B cell (primary cell): Measurements from ENCODE around the gene HLCS. TPM values are rescaled to one million over a fixed set of nuclear protein-coding genes. Genes with fewer than 3 reads are reported as not detected.

Experiments used
- ATAC-seq: fragments of 200-7000 bp; cut with Tn5 transposase; one replicate; pipeline ENCODE4 v1.10.0; 2021; ENCODE audit warnings: low read depth, mild to moderate bottlenecking, moderate number of reproducible peaks, moderate library complexity
- CTCF ChIA-PET: fragments of 350-600 bp; sonication (Branson Sonifier 250); formaldehyde crosslinking; loops from one replicate; lab custom pipeline; 2021; ENCODE audit warnings: antibody characterized with exemption, inconsistent platforms; lab: Charles Lee
- POLR2A ChIA-PET: fragments of 350-600 bp; sonication (Branson Sonifier 250); formaldehyde crosslinking; loops from one replicate; lab custom pipeline; 2021; ENCODE audit warnings: antibody characterized with exemption; lab: Charles Lee
- DNase-seq: peaks from one replicate; pipeline ENCODE4 v3.0.0; 2013
- H2AFZ ChIP-seq: 2 replicates; pipeline ENCODE4 v1.6.1; 2012; ENCODE audit warnings: mild to moderate bottlenecking, low read depth, low read length; ENCODE audit not compliant: insufficient read depth, poor library complexity, severe bottlenecking
- H3K27ac ChIP-seq, 2 donors: 1 replicate in 1 of 2; 2 replicates in 1 of 2; pipeline ENCODE4 v1.5.1; 2012 to 2013; ENCODE audit warnings: low read length in 2 of 2, mild to moderate bottlenecking in 2 of 2, moderate library complexity in 1 of 2
- H3K27me3 ChIP-seq, 4 experiments: fragments of 200-600 bp in 1 of 4; sonication (generic) in 1 of 4; replicated peaks in 1 of 4; 1 replicate in 2 of 4; 2 replicates in 2 of 4; pipeline versions ENCODE4 v1.6.1 to v1.7.0; 2013 to 2016; ENCODE audit warnings: low read length in 3 of 4, mild to moderate bottlenecking in 2 of 4, mixed read lengths in 1 of 4, moderate library complexity in 1 of 4; ENCODE audit not compliant: insufficient read depth in 4 of 4, control insufficient read depth in 3 of 4; ENCODE audit errors: control extremely low read depth in 1 of 4
- H3K36me3 ChIP-seq, 2 experiments: replicated peaks in 1 of 2; 1 replicate in 1 of 2; 2 replicates in 1 of 2; pipeline versions ENCODE4 v1.6.1 to v1.7.1; 2013; ENCODE audit warnings: low read length in 1 of 2; ENCODE audit not compliant: insufficient read depth in 2 of 2, control insufficient read depth in 1 of 2; ENCODE audit errors: control extremely low read depth in 1 of 2, extremely low read depth in 1 of 2
- H3K4me1 ChIP-seq, 2 donors: fragments of 200-600 bp in 1 of 2; sonication (generic) in 1 of 2; 1 replicate in 1 of 2; 2 replicates in 1 of 2; pipeline versions ENCODE4 v1.5.1 to v1.6.1; 2013 to 2017; ENCODE audit warnings: low read length in 2 of 2; ENCODE audit not compliant: control insufficient read depth in 2 of 2, insufficient read depth in 2 of 2
- H3K4me2 ChIP-seq: replicated peaks from 2 replicates; pipeline ENCODE3; 2012; ENCODE audit warnings: mild to moderate bottlenecking, low read depth, low read length; ENCODE audit not compliant: poor library complexity, severe bottlenecking
- H3K4me3 ChIP-seq, 5 experiments: fragments of 200-600 bp in 1 of 5; sonication (generic) in 1 of 5; 1 replicate in 3 of 5; 2 replicates in 2 of 5; pipeline versions ENCODE4 v1.5.1 to v1.7.0; 2011 to 2016; ENCODE audit warnings: low read length in 4 of 5, mild to moderate bottlenecking in 4 of 5, low read depth in 2 of 5, control low read depth in 1 of 5, moderate library complexity in 1 of 5; ENCODE audit not compliant: insufficient read depth in 1 of 5; ENCODE audit errors: control extremely low read depth in 1 of 5, extremely low read depth in 1 of 5
- H3K79me2 ChIP-seq: fragments of 200-600 bp; sonication (generic); one replicate; pipeline ENCODE4 v1.6.0; 2016; ENCODE audit warnings: low read length; ENCODE audit not compliant: control insufficient read depth, insufficient read depth
- H3K9ac ChIP-seq: fragments of 200-600 bp; sonication (generic); 2 replicates; pipeline ENCODE4 v1.6.1; 2017; ENCODE audit warnings: mild to moderate bottlenecking, low read length, moderate library complexity
- H3K9me3 ChIP-seq, 3 donors: one replicate each; pipeline versions ENCODE4 v1.6.1 to v1.7.1; 2013; ENCODE audit warnings: low read length in 2 of 3; ENCODE audit not compliant: control insufficient read depth in 2 of 3, insufficient read depth in 1 of 3; ENCODE audit errors: control extremely low read depth in 1 of 3
- H4K20me1 ChIP-seq: 2 replicates; pipeline ENCODE4 v1.6.0; 2012; ENCODE audit warnings: mild to moderate bottlenecking, low read length; ENCODE audit not compliant: insufficient read depth, control insufficient read depth, poor library complexity, severe bottlenecking
- H3K27ac Mint-ChIP-seq: one replicate; pipeline ENCODE4 v1.8.0; 2021; ENCODE audit warnings: mixed read lengths
- H3K27me3 Mint-ChIP-seq: one replicate; pipeline ENCODE4 v1.8.0; 2021; ENCODE audit warnings: mixed read lengths
- H3K4me1 Mint-ChIP-seq: one replicate; pipeline ENCODE4 v1.8.0; 2021; ENCODE audit warnings: mixed read lengths
- H3K4me3 Mint-ChIP-seq: one replicate; pipeline ENCODE4 v1.8.0; 2021; ENCODE audit warnings: mixed read lengths
- H3K9me3 Mint-ChIP-seq: one replicate; pipeline ENCODE4 v1.8.0; 2022; ENCODE audit warnings: mixed read lengths; ENCODE audit not compliant: insufficient read depth
- CTCF ChIP-seq: fragments of 200-600 bp; IDR thresholded peaks from one replicate; pipeline ENCODE4 v1.8.0; 2022; ENCODE audit warnings: antibody characterized with exemption, mild to moderate bottlenecking
- EZH2 ChIP-seq: IDR thresholded peaks from 2 replicates; pipeline ENCODE4 v1.6.1; 2012; ENCODE audit warnings: borderline replicate concordance, low read depth, mild to moderate bottlenecking, moderate library complexity, low read length; ENCODE audit not compliant: insufficient read depth, poor library complexity, severe bottlenecking
- WGBS: methylation state at CpG from one replicate; pipeline ENCODE4 v1.1.5; 2013; ENCODE audit warnings: missing lambda C conversion rate; ENCODE audit not compliant: insufficient coverage; 5-methylcytosine and 5-hydroxymethylcytosine counted together
- intact Hi-C: fragments of 100-400 bp; cut with micrococcal nuclease; formaldehyde crosslinking; loops from one replicate; pipeline ENCODE4 v1.10.0; 2022
- polyA plus RNA-seq: library from polyadenylated mRNA; depleted of rRNA; stranded (reverse); fragments of >200 nt; gene quantifications from 2 replicates; pipeline ENCODE4 v1.2.3, GENCODE V29; 2012
- total RNA-seq, 2 donors: library from RNA; stranded (reverse); fragments of 120-200 nt in 1 of 2; gene quantifications; 1 replicate in 1 of 2; 2 replicates in 1 of 2; pipeline versions ENCODE4 v1.2.3 to v1.2.4, GENCODE V29; 2013 to 2022

HLCS gene
- total and polyA plus RNA-seq, 2 donors (not counting 1 experiment from before 2014, with no cell fraction given), result 4.4 to 14.7 TPM

- Histone ChIP-seq H3K4me2 (no peak overlapping the region), H3K9ac (no peak overlapping the region), H3K9me3 (no peaks in the 10 kb centered on the region), H3K27ac (no peak overlapping the region), H3K4me1 (no peaks in the 10 kb centered on the region), H3K27me3 (no peaks in the 10 kb centered on the region), H4K20me1 (no peaks in the 10 kb centered on the region), H3K79me2 (no peaks in the 10 kb centered on the region), H3K36me3 (no peaks in the 10 kb centered on the region), H3K4me3 (no peak overlapping the region), H2AFZ (no peak overlapping the region)
- no peaks in the 10 kb centered on the region for H3K27me3 Mint-ChIP-seq
- ChIA-PET CTCF (no interaction called here), POLR2A (no interaction called here)
- H3K4me3 Mint-ChIP-seq, result no peak overlapping the region
- intact Hi-C loops, result no loop called here
- no CpG with 5 or more reads among the region's 4 CpGs for WGBS
- H3K27ac Mint-ChIP-seq, result no peak overlapping the region
- ATAC-seq (no peak), DNase-seq (no peak)
- no peaks in the 10 kb centered on the region for H3K4me1 Mint-ChIP-seq
- H3K9me3 Mint-ChIP-seq, result no peaks in the 10 kb centered on the region
- TF ChIP-seq EZH2 (no peak), CTCF (no peak)
Measured at GRCh38 chr21:36852864-36853263, 113.6 kb downstream of the HLCS start.

GRCh38 chr21:36852293-36852692 is 114.2 kb downstream of the HLCS start:
- Histone ChIP-seq H3K9ac (no peak overlapping the region), H3K4me2 (no peak overlapping the region), H4K20me1 (no peaks in the 10 kb centered on the region), H3K4me3 (no peak overlapping the region), H3K9me3 (no peaks in the 10 kb centered on the region), H3K4me1 (no peaks in the 10 kb centered on the region), H2AFZ (no peak overlapping the region), H3K79me2 (no peaks in the 10 kb centered on the region), H3K27ac (no peak overlapping the region), H3K36me3 (no peaks in the 10 kb centered on the region), H3K27me3 (no peaks in the 10 kb centered on the region)
- Mint-ChIP-seq H3K27me3 (no peaks in the 10 kb centered on the region), H3K9me3 (no peaks in the 10 kb centered on the region), H3K4me3 (no peak overlapping the region), H3K4me1 (no peaks in the 10 kb centered on the region), H3K27ac (no peak overlapping the region)
- 75% methylated on average over 1 of the region's 1 CpG for WGBS
- POLR2A ChIA-PET, result no interaction called here
- CTCF ChIA-PET, result no interaction called here
- TF ChIP-seq CTCF (no peak), EZH2 (no peak)
- DNase-seq, result no peak
- intact Hi-C loops, result no loop called here
- no peak for ATAC-seq
